CD4-positive, alpha-beta T cell (primary cell): ENCODE measurements around the gene SMOC2. TPM values are rescaled to one million over a fixed set of nuclear protein-coding genes. Genes with fewer than 3 reads are reported as not detected.

ENCODE experiments used
- ATAC-seq: fragments of 200-7000 bp; cut with Tn5 transposase; one replicate; pipeline ENCODE4 v1.10.0; 2022; ENCODE audit warnings: mild to moderate bottlenecking; ENCODE audit not compliant: poor library complexity
- CTCF ChIA-PET: fragments of 350-600 bp; sonication (Branson Sonifier 250); formaldehyde crosslinking; loops from one replicate; lab custom pipeline; 2021; ENCODE audit warnings: antibody characterized with exemption, inconsistent platforms; lab: Charles Lee
- POLR2A ChIA-PET: fragments of 350-600 bp; sonication (Branson Sonifier 250); formaldehyde crosslinking; loops from one replicate; lab custom pipeline; 2021; ENCODE audit warnings: antibody characterized with exemption, inconsistent platforms; lab: Charles Lee
- DNase-seq, 14 experiments: peaks; one replicate each; pipeline ENCODE4 v3.0.0-alpha.2; 2013 to 2020; ENCODE audit warnings: mixed read lengths in 2 of 14
- H3K27ac ChIP-seq, 2 donors: one replicate each; pipeline versions ENCODE4 v1.5.1 to v1.7.0; 2013; ENCODE audit warnings: low read length in 2 of 2, low read depth in 1 of 2, mild to moderate bottlenecking in 1 of 2
- H3K27me3 ChIP-seq, 2 experiments: 1 replicate in 1 of 2; 2 replicates in 1 of 2; pipeline versions ENCODE4 v1.6.1 to v1.7.0; 2013; ENCODE audit warnings: low read length in 2 of 2, control low read depth in 1 of 2, mild to moderate bottlenecking in 1 of 2, moderate library complexity in 1 of 2; ENCODE audit not compliant: insufficient read depth in 2 of 2, control insufficient read depth in 1 of 2
- H3K36me3 ChIP-seq: one replicate; pipeline ENCODE4 v1.6.1; 2013; ENCODE audit warnings: low read length, control low read depth; ENCODE audit not compliant: insufficient read depth
- H3K4me1 ChIP-seq: one replicate; pipeline ENCODE4 v1.6.1; 2013; ENCODE audit warnings: low read length, control low read depth; ENCODE audit not compliant: insufficient read depth
- H3K4me3 ChIP-seq: one replicate; pipeline ENCODE4 v1.5.1; 2013; ENCODE audit warnings: mild to moderate bottlenecking, low read length, moderate library complexity
- H3K9me3 ChIP-seq, 2 experiments: 1 replicate in 1 of 2; 2 replicates in 1 of 2; pipeline versions ENCODE4 v1.6.1 to v1.7.0; 2013; ENCODE audit warnings: low read length in 2 of 2, mild to moderate bottlenecking in 2 of 2, control low read depth in 1 of 2, moderate library complexity in 1 of 2; ENCODE audit not compliant: control insufficient read depth in 1 of 2, insufficient read depth in 1 of 2
- H3K27ac Mint-ChIP-seq: one replicate; pipeline ENCODE4 v1.8.0; 2020; ENCODE audit warnings: mixed read lengths
- H3K27me3 Mint-ChIP-seq: one replicate; pipeline ENCODE4 v1.8.0; 2021; ENCODE audit warnings: mixed read lengths
- H3K36me3 Mint-ChIP-seq: one replicate; pipeline ENCODE4 v1.8.0; 2021; ENCODE audit warnings: low read depth, mixed read lengths
- H3K4me1 Mint-ChIP-seq: one replicate; pipeline ENCODE4 v1.8.0; 2021; ENCODE audit warnings: low read depth, mixed read lengths
- H3K4me3 Mint-ChIP-seq: one replicate; pipeline ENCODE4 v1.8.0; 2020; ENCODE audit warnings: mild to moderate bottlenecking, mixed read lengths
- H3K9me3 Mint-ChIP-seq: one replicate; pipeline ENCODE4 v1.8.0; 2020; ENCODE audit warnings: mixed read lengths
- intact Hi-C, 2 experiments: fragments of 100-400 bp; cut with DNase I in 1 of 2; cut with micrococcal nuclease in 1 of 2; formaldehyde crosslinking; loops; one replicate each; pipeline versions ENCODE4 v1.15.1 to v1.9.0; 2023 to 2025; cut with DNase I, micrococcal nuclease
- total RNA-seq, 174 experiments: library from RNA in 2 of 174; stranded (reverse) in 2 of 174; gene quantifications; one replicate each; pipeline ENCODE4 v1.2.3 and lab custom pipeline; 2021 to 2026
- TF ChIP-seq, protein P1 (sequence below): fragments of 200-600 bp; IDR thresholded peaks from one replicate; pipeline ENCODE4 v1.8.0; 2022; ENCODE audit warnings: antibody characterized with exemption, mild to moderate bottlenecking

SMOC2 gene
- total RNA-seq, 2 experiments from 2014 or later, result not detected

DNA sequence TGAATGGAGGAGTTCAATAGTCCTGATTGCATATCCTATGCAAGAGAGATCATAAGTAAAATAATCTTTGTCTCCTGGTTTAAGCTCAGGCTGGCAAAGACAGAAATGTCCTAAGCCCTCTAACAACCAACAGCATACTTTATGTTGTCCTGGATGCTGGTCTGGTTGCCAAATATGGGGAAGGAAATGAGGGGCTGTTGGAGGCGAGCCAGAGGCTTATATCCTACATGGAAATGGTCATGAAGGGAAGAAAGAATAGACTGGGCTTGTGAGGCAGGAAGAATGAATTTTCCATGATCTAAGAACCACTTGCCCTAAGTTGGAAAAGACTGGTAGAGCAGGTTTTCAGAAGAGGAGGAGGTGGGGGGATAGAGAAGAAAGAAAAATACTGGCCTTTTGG lies 237.1 kb downstream of the SMOC2 start:
- no peaks in the 10 kb centered on the region for H3K27me3 Mint-ChIP-seq
- Histone ChIP-seq H3K4me3 (no peak overlapping the region), H3K9me3 (no peaks in the 10 kb centered on the region), H3K27ac (no peak overlapping the region), H3K4me1 (no peaks in the 10 kb centered on the region), H3K36me3 (no peaks in the 10 kb centered on the region), H3K27me3 (no peaks in the 10 kb centered on the region)
- no peaks in the 10 kb centered on the region for H3K9me3 Mint-ChIP-seq
- intact Hi-C loops, result loop anchor here in 1 of 2 experiments (5.0 kb wide), 1 partner anchor 51 kb away; no protein-coding TSS in a partner anchor
- TF ChIP-seq, protein P1, sequence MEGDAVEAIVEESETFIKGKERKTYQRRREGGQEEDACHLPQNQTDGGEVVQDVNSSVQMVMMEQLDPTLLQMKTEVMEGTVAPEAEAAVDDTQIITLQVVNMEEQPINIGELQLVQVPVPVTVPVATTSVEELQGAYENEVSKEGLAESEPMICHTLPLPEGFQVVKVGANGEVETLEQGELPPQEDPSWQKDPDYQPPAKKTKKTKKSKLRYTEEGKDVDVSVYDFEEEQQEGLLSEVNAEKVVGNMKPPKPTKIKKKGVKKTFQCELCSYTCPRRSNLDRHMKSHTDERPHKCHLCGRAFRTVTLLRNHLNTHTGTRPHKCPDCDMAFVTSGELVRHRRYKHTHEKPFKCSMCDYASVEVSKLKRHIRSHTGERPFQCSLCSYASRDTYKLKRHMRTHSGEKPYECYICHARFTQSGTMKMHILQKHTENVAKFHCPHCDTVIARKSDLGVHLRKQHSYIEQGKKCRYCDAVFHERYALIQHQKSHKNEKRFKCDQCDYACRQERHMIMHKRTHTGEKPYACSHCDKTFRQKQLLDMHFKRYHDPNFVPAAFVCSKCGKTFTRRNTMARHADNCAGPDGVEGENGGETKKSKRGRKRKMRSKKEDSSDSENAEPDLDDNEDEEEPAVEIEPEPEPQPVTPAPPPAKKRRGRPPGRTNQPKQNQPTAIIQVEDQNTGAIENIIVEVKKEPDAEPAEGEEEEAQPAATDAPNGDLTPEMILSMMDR, result no peak
- ATAC-seq (no peak), DNase-seq (no peak)
- H3K4me1 Mint-ChIP-seq, result no peaks in the 10 kb centered on the region
- POLR2A ChIA-PET, result no interaction called here
- no peak overlapping the region for H3K27ac Mint-ChIP-seq
- H3K4me3 Mint-ChIP-seq, result no peak overlapping the region
- H3K36me3 Mint-ChIP-seq, result no peaks in the 10 kb centered on the region
- CTCF ChIA-PET, result no interaction called here

DNA sequence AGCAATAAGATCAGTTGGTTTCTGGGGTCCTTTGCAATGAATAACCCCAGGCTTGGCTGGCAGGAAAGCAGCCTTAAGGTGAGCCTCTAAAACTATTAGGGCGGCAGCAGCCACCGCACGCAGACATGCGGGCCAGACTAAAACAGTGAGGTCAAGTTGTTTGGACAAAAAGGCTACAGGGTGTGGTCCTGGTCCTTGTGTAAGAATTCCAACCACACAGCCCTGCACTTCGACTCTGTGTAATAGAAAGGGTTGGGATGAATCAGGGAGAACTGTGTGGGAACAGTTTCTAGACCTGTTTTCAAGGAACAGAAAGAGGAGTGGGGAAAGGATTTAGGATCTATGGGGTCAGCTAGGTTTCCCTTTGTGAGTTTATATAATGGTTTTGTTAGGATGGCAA lies 237.6 kb downstream of the SMOC2 start:
- H3K27me3 Mint-ChIP-seq, result no peaks in the 10 kb centered on the region
- no peak overlapping the region for H3K4me3 Mint-ChIP-seq
- no peaks in the 10 kb centered on the region for H3K9me3 Mint-ChIP-seq
- no peaks in the 10 kb centered on the region for H3K27me3 ChIP-seq
- DNase-seq, result no peak
- H3K36me3 Mint-ChIP-seq, result no peaks in the 10 kb centered on the region
- CTCF ChIA-PET, result no interaction called here
- no peaks in the 10 kb centered on the region for H3K36me3 ChIP-seq
- no peak for ATAC-seq
- TF ChIP-seq, protein P1, result no peak
- no peaks in the 10 kb centered on the region for H3K9me3 ChIP-seq
- POLR2A ChIA-PET, result no interaction called here
- H3K4me1 Mint-ChIP-seq, result no peaks in the 10 kb centered on the region
- no peak overlapping the region for H3K27ac ChIP-seq
- intact Hi-C loops, result loop anchor here in 1 of 2 experiments (5.0 kb wide), 1 partner anchor 51 kb away; no protein-coding TSS in a partner anchor
- H3K4me3 ChIP-seq, result no peak overlapping the region
- no peaks in the 10 kb centered on the region for H3K4me1 ChIP-seq
- H3K27ac Mint-ChIP-seq, result no peak overlapping the region

DNA sequence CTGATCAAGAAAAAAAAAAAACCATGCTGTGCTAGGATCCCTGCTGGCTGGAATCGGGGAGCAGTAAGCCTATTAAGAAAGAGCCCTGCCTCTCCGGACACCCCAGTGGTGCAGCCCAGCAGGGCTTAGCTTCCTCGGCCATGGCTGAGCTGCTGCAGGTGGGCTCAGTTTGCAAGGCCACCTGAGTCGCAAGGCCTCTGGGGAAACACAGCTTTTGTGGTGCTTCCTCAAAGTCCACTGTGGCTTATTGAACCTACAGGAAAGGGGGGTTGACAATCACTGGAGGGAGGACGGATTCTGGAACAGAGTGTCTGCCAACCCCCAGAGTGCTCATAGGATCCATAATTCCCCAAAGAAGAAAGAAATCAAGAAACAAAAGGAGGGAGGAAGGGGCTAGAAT lies 240.8 kb downstream of the SMOC2 start:
- Mint-ChIP-seq H3K27ac (no peak overlapping the region), H3K4me1 (no peaks in the 10 kb centered on the region), H3K27me3 (no peaks in the 10 kb centered on the region), H3K36me3 (no peaks in the 10 kb centered on the region), H3K9me3 (no peaks in the 10 kb centered on the region), H3K4me3 (no peak overlapping the region)
- DNase-seq (no peak), ATAC-seq (no peak)
- TF ChIP-seq, protein P1, result no peak
- CTCF ChIA-PET, result no interaction called here
- Histone ChIP-seq H3K9me3 (no peaks in the 10 kb centered on the region), H3K4me3 (no peak overlapping the region), H3K4me1 (no peaks in the 10 kb centered on the region), H3K27ac (no peak overlapping the region), H3K27me3 (no peaks in the 10 kb centered on the region), H3K36me3 (no peaks in the 10 kb centered on the region)
- POLR2A ChIA-PET, result no interaction called here
- intact Hi-C loops, result no loop called here
